K562 (cell line): ENCODE measurements around the gene GPC1. TPM values are rescaled to one million over a fixed set of nuclear protein-coding genes. Genes with fewer than 3 reads are reported as not detected.

Source experiments
- ATAC-seq: fragments of 200-7000 bp; cut with Tn5 transposase; 3 replicates; pipeline ENCODE4 v1.9.1; 2020; ENCODE audit warnings: moderate library complexity
- BruUV-seq: library from RNA; stranded (reverse); fragments of 400-500 nt; replicated peaks from 2 replicates; lab custom pipeline; 2021; lab: Mats Ljungman, UMichigan
- CTCF ChIA-PET: fragments of 300-600 bp; formaldehyde crosslinking; extraction: SDS; loops from one replicate; lab custom pipeline; 2021; ENCODE audit warnings: low intra/inter-chr PET ratio; lab: Yijun Ruan, JAX
- POLR2A ChIA-PET: fragments of 300-600, 350-650 bp; sonication (Branson Sonifier 250); formaldehyde crosslinking; extraction: SDS; loops from one replicate; lab custom pipeline; 2021; ENCODE audit warnings: antibody characterized with exemption, inconsistent platforms; lab: Yijun Ruan, JAX
- DNase-seq, 4 experiments: peaks; one replicate each; pipeline versions ENCODE4 v3.0.0 to v3.0.0-alpha.2; 2011 to 2018; ENCODE audit warnings: low spot score in 3 of 4, mixed read lengths in 3 of 4; ENCODE audit errors: extremely low read depth in 1 of 4
- FAIRE-seq: peaks from 2 replicates; lab custom pipeline; 2011; peaks lifted over from hg19 to GRCh38; lab: Jason Lieb, UNC
- H2AFZ ChIP-seq: 2 replicates; pipeline ENCODE4 v1.6.0; 2011; ENCODE audit warnings: low read depth, low read length, control low read depth, inconsistent platforms
- H3K27ac ChIP-seq: fragments of 200-600 bp; 3 replicates; pipeline ENCODE4 v1.8.0; 2011; ENCODE audit warnings: low read depth, mild to moderate bottlenecking, control low read depth, inconsistent platforms, low read length, moderate library complexity, mixed read lengths; ENCODE audit errors: extremely low read depth
- H3K27me3 ChIP-seq, 2 experiments: fragments of 300-600 bp in 1 of 2; 2 replicates in 1 of 2; 3 replicates in 1 of 2; pipeline versions ENCODE4 v1.6.0 to v1.8.0; 2011; ENCODE audit warnings: inconsistent platforms in 2 of 2, low read length in 2 of 2, mild to moderate bottlenecking in 1 of 2, mixed read lengths in 1 of 2, moderate library complexity in 1 of 2; ENCODE audit not compliant: control insufficient read depth in 2 of 2, insufficient read depth in 2 of 2
- H3K36me3 ChIP-seq: fragments of 300-600 bp; 3 replicates; pipeline ENCODE4 v1.8.0; 2011; ENCODE audit warnings: mild to moderate bottlenecking, low read length, inconsistent platforms; ENCODE audit not compliant: control insufficient read depth, insufficient read depth
- H3K4me1 ChIP-seq, 2 experiments: fragments of 200-600 bp in 1 of 2; replicated peaks in 1 of 2; 2 replicates in 1 of 2; 3 replicates in 1 of 2; pipeline versions ENCODE4 v1.5.1 to v1.8.0; 2011; ENCODE audit warnings: inconsistent platforms in 2 of 2, low read length in 2 of 2, mild to moderate bottlenecking in 1 of 2, mixed read lengths in 1 of 2, moderate library complexity in 1 of 2; ENCODE audit not compliant: control insufficient read depth in 2 of 2, insufficient read depth in 2 of 2
- H3K4me2 ChIP-seq: 2 replicates; pipeline ENCODE4 v1.6.1; 2011; ENCODE audit warnings: low read length, control low read depth, inconsistent platforms, mixed read lengths; ENCODE audit not compliant: insufficient read depth
- H3K4me3 ChIP-seq: fragments of 200-600 bp; sonication (generic), shearing (Covaris generic); 2 replicates; pipeline ENCODE4 v1.5.1; 2016; ENCODE audit warnings: control low read depth, inconsistent platforms
- H3K79me2 ChIP-seq: fragments of 200-600 bp; 3 replicates; pipeline ENCODE4 v1.8.0; 2011; ENCODE audit warnings: low read length, inconsistent platforms; ENCODE audit not compliant: control insufficient read depth, insufficient read depth
- H3K9ac ChIP-seq, 2 experiments: 2 replicates each; pipeline versions ENCODE4 v1.6.0 to v1.6.1; 2011; ENCODE audit warnings: low read depth in 2 of 2, low read length in 2 of 2, control low read depth in 1 of 2, inconsistent platforms in 1 of 2, mild to moderate bottlenecking in 1 of 2, mixed read lengths in 1 of 2; ENCODE audit not compliant: insufficient read depth in 1 of 2
- H3K9me1 ChIP-seq: one replicate; pipeline ENCODE4 v1.6.0; 2011; ENCODE audit warnings: inconsistent platforms, mild to moderate bottlenecking, low read length, moderate library complexity; ENCODE audit not compliant: control insufficient read depth, insufficient read depth
- H3K9me3 ChIP-seq: replicated peaks from 2 replicates; pipeline ENCODE4 v1.5.1; 2011; ENCODE audit warnings: low read depth, low read length, inconsistent platforms; ENCODE audit not compliant: control insufficient read depth, insufficient read depth
- H4K20me1 ChIP-seq: replicated peaks from 2 replicates; pipeline ENCODE4 v1.6.1; 2011; ENCODE audit warnings: low read length, inconsistent platforms, mixed read lengths; ENCODE audit not compliant: control insufficient read depth, insufficient read depth
- BRD4 ChIP-seq: fragments of 200-600 bp; sonication (generic); IDR thresholded peaks from 2 replicates; pipeline ENCODE4 v1.6.1; 2017; ENCODE audit warnings: inconsistent platforms
- EHMT2 ChIP-seq: fragments of 450-650 bp; IDR thresholded peaks from 2 replicates; pipeline ENCODE4 v1.6.1; 2018; ENCODE audit warnings: antibody characterized with exemption
- ETV1 ChIP-seq: fragments of 450-650 bp; conservative IDR thresholded peaks from 2 replicates; pipeline ENCODE4 v1.6.1; 2016; ENCODE audit warnings: missing genetic modification characterization, control low read depth, low read depth, missing compliant biosample characterization
- ETV6 ChIP-seq, 3 experiments: fragments of 150-350 bp in 1 of 3; sonication (generic) in 1 of 3; formaldehyde crosslinking in 1 of 3; IDR thresholded peaks; 2 replicates each; pipeline versions ENCODE4 v1.6.1 to v1.8.0; 2014 to 2022; ENCODE audit warnings: borderline replicate concordance in 2 of 3, low read depth in 2 of 3, antibody characterized with exemption in 1 of 3, low read length in 1 of 3, mild to moderate bottlenecking in 1 of 3, missing genetic modification reagents in 1 of 3
- GATAD2B ChIP-seq: fragments of 450-650 bp; IDR thresholded peaks from 2 replicates; pipeline ENCODE4 v1.6.1; 2017; ENCODE audit warnings: mild to moderate bottlenecking, borderline replicate concordance
- NFXL1 ChIP-seq: fragments of 450-650 bp; formaldehyde crosslinking; IDR thresholded peaks from 2 replicates; pipeline ENCODE4 v1.4.0; 2021; ENCODE audit warnings: mild to moderate bottlenecking
- ZNF174 ChIP-seq: fragments of 250-450 bp; sonication (Bioruptor Pico); IDR thresholded peaks from 2 replicates; pipeline ENCODE4 v1.4.0; 2020; ENCODE audit warnings: mild to moderate bottlenecking
- WGBS: fragments of 100-300 bp; shearing (Covaris generic); methylation state at CpG from one replicate; pipeline ENCODE4 v1.1.6; 2016; ENCODE audit warnings: low coverage, mixed read lengths; ENCODE audit not compliant: insufficient coverage; ENCODE audit errors: missing lambda C conversion rate; 5-methylcytosine and 5-hydroxymethylcytosine counted together
- in situ Hi-C: fragments of 300-500 bp; cut with MboI; formaldehyde crosslinking; loops from 4 replicates; pipeline ENCODE4 v1.15.0; 2018; ENCODE audit warnings: inconsistent platforms, mixed read lengths
- intact Hi-C: fragments of 100-400 bp; cut with micrococcal nuclease; formaldehyde crosslinking; loops from 2 replicates; pipeline ENCODE4 v1.14.2; 2022
- polyA plus RNA-seq, 8 experiments: library from polyadenylated mRNA; depleted of rRNA in 4 of 8; stranded (reverse) in 5 of 8; unstranded in 3 of 8; fragments of >200 nt; fragmentation: Nextera tagmentation in 2 of 8; fragmentation: Illumina TruSeq in 1 of 8; extraction: Ambion mirVana in 2 of 8; extraction: Trizol in 1 of 8; gene quantifications; 2 replicates each; pipeline versions ENCODE4 v1.2.1 to v1.2.3, GENCODE V29; 2011 to 2014; ENCODE audit warnings: inconsistent platforms in 1 of 8, missing spikeins in 1 of 8
- total RNA-seq, 7 experiments: library from RNA; depleted of rRNA in 6 of 7; stranded (reverse); fragments of >200 nt in 6 of 7; fragmentation: Illumina TruSeq in 2 of 7; extraction: Trizol in 2 of 7; gene quantifications; 2 replicates each; pipeline versions ENCODE4 v1.2.1 to v1.2.3, GENCODE V29; 2011 to 2021; ENCODE audit warnings: low replicate concordance in 1 of 7
- TF ChIP-seq, protein P1 (sequence below): fragments of 450-650 bp; IDR thresholded peaks from 2 replicates; pipeline ENCODE4 v1.6.1; 2017; ENCODE audit warnings: antibody characterized with exemption, mild to moderate bottlenecking

Gene GPC1
- total and polyA plus RNA-seq, 9 of the 15 experiments (the other 6 are each of a cell fraction or from before 2014, with no cell fraction given), result 0.07 to 0.82 (median 0.14) TPM; not detected in 3

DNA sequence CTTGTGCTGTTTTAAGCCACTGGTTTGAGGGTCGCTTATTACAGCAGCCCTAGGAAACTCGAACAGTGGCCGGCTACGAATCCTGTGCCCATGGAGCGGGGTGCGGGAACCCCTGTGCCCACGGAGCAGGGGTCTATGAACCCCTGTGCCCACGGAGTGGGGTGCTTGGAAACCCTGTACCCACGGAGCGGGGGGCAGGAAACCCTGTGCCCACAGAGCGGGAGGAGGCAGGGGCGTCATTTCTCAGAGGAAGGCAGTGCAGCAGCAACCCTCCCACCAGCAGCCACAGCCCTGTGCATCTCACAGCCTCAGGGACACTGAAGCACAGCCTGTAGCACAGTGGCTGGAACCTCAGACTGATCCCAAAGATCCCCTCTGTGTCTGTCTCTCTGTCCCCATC is 34.2 kb upstream of the GPC1 start (continued):
- TF ChIP-seq ETV6 (IDR thresholded peaks at IDR 0.05; ENCODE audit: borderline replicate concordance in 1 of 2, low read depth in 2 of 2, low read length in 1 of 2) (no peak), ETV6 (CRISPR knock-in tag; IDR thresholded peaks at IDR 0.05; ENCODE audit: borderline replicate concordance) (no peak)

DNA sequence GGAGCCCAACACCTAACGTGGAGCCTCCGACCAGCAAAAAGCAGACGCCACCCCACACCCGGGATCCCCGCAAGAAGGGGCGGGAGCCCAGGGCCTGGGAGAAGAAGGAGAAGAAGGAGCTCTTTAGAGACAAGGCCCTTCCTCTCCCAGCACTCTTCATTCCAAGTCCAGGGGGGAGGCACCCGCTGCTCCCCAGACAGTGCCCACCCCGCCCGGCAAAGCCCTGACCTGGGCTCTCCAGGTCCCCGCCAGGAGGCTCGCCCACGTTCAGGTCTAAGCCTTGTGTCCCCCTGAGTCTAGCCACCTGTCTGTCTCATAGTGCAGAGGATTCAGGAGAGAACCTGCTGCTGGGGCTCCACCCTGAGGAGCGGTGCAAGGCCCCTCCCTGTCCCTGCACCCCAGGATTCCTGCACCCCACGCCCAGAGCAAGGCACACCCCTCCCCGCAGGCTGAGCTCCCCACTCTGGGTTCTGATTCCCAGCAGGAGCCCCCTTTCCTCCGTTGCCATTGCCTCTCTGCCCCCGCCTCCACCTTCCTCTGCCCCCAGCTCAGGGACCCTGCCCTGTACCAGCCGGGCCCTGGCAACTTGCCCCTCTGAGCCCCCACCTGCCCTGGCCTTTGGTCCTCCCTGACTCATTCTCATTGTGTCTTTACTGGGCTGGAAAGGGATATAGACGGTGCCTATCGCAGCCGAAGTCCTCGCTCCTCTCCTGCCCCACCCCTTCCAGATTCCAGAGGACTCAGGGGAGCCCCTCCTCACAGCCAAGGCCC is 33.5 kb upstream of the GPC1 start:
- Histone ChIP-seq H3K4me2 (no peak overlapping the region), H3K27ac (no peak overlapping the region), H3K4me1 (no peaks in the 10 kb centered on the region; a peak in 1 of 5 replicates), H3K36me3 (no peaks in the 10 kb centered on the region), H3K9ac (no peak overlapping the region), H3K4me3 (no peak overlapping the region), H3K27me3 (peaks cover 2 to 61% of the 10 kb centered on the region in 2 experiments; a peak in 4 of 5 replicates), H3K9me3 (no peaks in the 10 kb centered on the region), H3K9me1 (no peaks in the 10 kb centered on the region), H3K79me2 (no peaks in the 10 kb centered on the region), H4K20me1 (no peaks in the 10 kb centered on the region; the same call in 1 of the 2 replicates), H2AFZ (no peak overlapping the region)
- WGBS, result 4% methylated on average over 14 of the region's 22 CpGs
- FAIRE-seq (no peak), ATAC-seq (no peak), DNase-seq (no peak)
- TF ChIP-seq ETV1 (tag) (no peak), ZNF174 (CRISPR knock-in tag) (no peak), GATAD2B (no peak), EHMT2 (no peak), BRD4 (no peak), NFXL1 (CRISPR knock-in tag) (no peak)
- TF ChIP-seq, protein P1, sequence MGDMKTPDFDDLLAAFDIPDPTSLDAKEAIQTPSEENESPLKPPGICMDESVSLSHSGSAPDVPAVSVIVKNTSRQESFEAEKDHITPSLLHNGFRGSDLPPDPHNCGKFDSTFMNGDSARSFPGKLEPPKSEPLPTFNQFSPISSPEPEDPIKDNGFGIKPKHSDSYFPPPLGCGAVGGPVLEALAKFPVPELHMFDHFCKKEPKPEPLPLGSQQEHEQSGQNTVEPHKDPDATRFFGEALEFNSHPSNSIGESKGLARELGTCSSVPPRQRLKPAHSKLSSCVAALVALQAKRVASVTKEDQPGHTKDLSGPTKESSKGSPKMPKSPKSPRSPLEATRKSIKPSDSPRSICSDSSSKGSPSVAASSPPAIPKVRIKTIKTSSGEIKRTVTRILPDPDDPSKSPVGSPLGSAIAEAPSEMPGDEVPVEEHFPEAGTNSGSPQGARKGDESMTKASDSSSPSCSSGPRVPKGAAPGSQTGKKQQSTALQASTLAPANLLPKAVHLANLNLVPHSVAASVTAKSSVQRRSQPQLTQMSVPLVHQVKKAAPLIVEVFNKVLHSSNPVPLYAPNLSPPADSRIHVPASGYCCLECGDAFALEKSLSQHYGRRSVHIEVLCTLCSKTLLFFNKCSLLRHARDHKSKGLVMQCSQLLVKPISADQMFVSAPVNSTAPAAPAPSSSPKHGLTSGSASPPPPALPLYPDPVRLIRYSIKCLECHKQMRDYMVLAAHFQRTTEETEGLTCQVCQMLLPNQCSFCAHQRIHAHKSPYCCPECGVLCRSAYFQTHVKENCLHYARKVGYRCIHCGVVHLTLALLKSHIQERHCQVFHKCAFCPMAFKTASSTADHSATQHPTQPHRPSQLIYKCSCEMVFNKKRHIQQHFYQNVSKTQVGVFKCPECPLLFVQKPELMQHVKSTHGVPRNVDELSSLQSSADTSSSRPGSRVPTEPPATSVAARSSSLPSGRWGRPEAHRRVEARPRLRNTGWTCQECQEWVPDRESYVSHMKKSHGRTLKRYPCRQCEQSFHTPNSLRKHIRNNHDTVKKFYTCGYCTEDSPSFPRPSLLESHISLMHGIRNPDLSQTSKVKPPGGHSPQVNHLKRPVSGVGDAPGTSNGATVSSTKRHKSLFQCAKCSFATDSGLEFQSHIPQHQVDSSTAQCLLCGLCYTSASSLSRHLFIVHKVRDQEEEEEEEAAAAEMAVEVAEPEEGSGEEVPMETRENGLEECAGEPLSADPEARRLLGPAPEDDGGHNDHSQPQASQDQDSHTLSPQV, result no peak
- in situ Hi-C loops (no loop called here), intact Hi-C loops (no loop called here)
- BruUV-seq, result no TSS peak
- CTCF ChIA-PET, result no interaction called here
- POLR2A ChIA-PET, result no interaction called here
